ENCODE data around the gene ARRB1. TPM values are rescaled to one million over a fixed set of nuclear protein-coding genes. Genes with fewer than 3 reads are reported as not detected.

Gene ARRB1
- total and polyA plus RNA-seq, 2 of the 13 experiments (the other 11 are each of a cell fraction or from before 2014, with no cell fraction given): 22.5 to 35.7 TPM

DNA sequence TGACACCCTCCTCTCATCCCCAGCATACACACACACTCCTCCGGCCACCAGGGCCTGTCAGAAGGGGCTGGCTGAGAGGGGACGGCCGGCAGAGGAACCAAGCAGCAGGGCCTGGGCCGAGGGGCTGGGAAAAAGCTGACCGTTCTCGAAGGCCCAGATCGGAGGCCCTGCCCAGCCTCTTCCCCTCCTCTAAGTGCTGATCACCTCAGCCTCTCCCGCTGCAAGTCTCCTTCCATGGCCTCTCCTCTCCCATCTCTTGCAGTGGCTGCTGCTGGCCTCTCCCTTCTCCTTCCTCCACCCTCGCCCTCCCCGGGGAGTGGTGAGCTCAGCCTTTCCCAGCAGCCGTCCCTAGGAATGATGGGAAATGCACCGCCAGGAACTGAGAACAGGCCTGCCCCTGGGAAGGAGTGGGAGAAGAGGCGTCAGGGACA is 39.6 kb downstream of the ARRB1 start:
- DNase-seq (ENCODE audit: low spot score) (no peak), FAIRE-seq (no peak), ATAC-seq (no peak)
- Histone ChIP-seq H3K4me2 (ENCODE audit: low read depth, low read length) (no peak overlapping the region), H3K27me3 (ENCODE audit: control insufficient read depth in 1 of 2, insufficient read depth in 2 of 2, low read length in 2 of 2) (no peaks in the 10 kb centered on the region), H2AFZ (ENCODE audit: low read length) (no peak overlapping the region), H4K20me1 (ENCODE audit: insufficient read depth, low read length) (peaks cover 34% of the 10 kb centered on the region; the same call in 1 of the 2 replicates), H3K79me2 (ENCODE audit: insufficient read depth, low read length) (peaks cover 11% of the 10 kb centered on the region), H3K4me1 (ENCODE audit: insufficient read depth, low read length) (peaks cover 43% of the 10 kb centered on the region), H3K27ac (ENCODE audit: extremely low read length, insufficient read depth, low read length) (no peak overlapping the region), H3K36me3 (replicated peaks in 1 of 2; ENCODE audit: control insufficient read depth in 1 of 2, insufficient read depth in 2 of 2, low read length in 2 of 2) (peaks cover 2 to 22% of the 10 kb centered on the region in 2 experiments; a peak in 2 of 5 replicates), H3K9ac (ENCODE audit: insufficient read depth, low read depth, low read length) (no peak overlapping the region), H3K4me3 (replicated peaks in 1 of 3; ENCODE audit: insufficient read depth in 1 of 3, low read depth in 2 of 3, low read length in 3 of 3) (no peak overlapping the region), H3K9me3 (ENCODE audit: low read length) (no peaks in the 10 kb centered on the region)
- intact Hi-C loops (cut with micrococcal nuclease; ENCODE audit: unreplicated experiment) (no loop called here), in situ Hi-C loops (cut with HindIII; ENCODE audit: extremely low pct_ligation_motif_present, low pct_unique_long_range_greater_than_20kb) (no loop called here)
- ChIA-PET POLR2A (no interaction called here), CTCF (ENCODE audit: low intra/inter-chr PET ratio, low total read pairs) (no interaction called here)
- BruUV-seq (replicated peaks): no TSS peak
- 94% methylated on average over 13 of the region's 13 CpGs for WGBS (ENCODE audit: low lambda C conversion rate)
- no peak for TF ChIP-seq MXI1 (IDR thresholded peaks at IDR 0.05; ENCODE audit: borderline replicate concordance, low read depth, low read length)
- TF ChIP-seq BRD4 (CRISPR knock-in tag; IDR thresholded peaks at IDR 0.05): no peak
- TF ChIP-seq ZNF556 (CRISPR knock-in tag; IDR thresholded peaks at IDR 0.05; ENCODE audit: borderline replicate concordance): no peak
- no peak for TF ChIP-seq ZKSCAN5 (CRISPR knock-in tag; IDR thresholded peaks at IDR 0.05)
- no peak for TF ChIP-seq NCOA2 (CRISPR knock-in tag; IDR thresholded peaks at IDR 0.05)
- TF ChIP-seq KDM1A (CRISPR knock-in tag; IDR thresholded peaks at IDR 0.05): no peak
- TF ChIP-seq ZNF776 (CRISPR knock-in tag; IDR thresholded peaks at IDR 0.05): no peak
- TF ChIP-seq SRSF4 (IDR thresholded peaks at IDR 0.05; ENCODE audit: low read depth, low read length, poor library complexity, severe bottlenecking): no peak
- TF ChIP-seq ZNF383 (CRISPR knock-in tag; IDR thresholded peaks at IDR 0.05; ENCODE audit: borderline replicate concordance): no peak
- TF ChIP-seq, protein P1, sequence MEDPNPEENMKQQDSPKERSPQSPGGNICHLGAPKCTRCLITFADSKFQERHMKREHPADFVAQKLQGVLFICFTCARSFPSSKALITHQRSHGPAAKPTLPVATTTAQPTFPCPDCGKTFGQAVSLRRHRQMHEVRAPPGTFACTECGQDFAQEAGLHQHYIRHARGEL (CRISPR knock-in tag; IDR thresholded peaks at IDR 0.05): no peak

DNA sequence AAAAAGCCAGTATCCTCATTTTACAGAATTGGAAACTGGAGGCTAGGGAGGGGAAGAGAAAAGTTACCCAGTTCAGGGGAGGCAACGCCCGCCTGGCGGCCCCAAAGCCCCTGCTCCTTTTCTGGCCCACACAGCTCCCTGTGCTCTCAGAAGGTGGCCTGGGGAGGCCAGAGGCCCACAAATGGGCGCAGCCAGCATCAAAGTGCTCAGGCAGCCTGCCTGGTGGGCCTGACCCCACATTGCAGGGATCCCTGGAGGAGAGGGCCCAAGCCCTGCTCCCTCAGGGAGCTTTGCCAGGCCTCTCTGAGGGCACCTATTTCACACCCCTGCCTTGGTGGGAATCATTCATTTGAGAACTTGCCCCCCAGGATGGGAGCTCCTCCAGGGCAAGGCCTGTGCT is 42.5 kb downstream of the ARRB1 start:
- POLR2A ChIA-PET: no interaction called here
- BruUV-seq (replicated peaks): no TSS peak
- Histone ChIP-seq H3K79me2 (ENCODE audit: insufficient read depth, low read length) (peaks cover 16% of the 10 kb centered on the region), H3K9me3 (ENCODE audit: low read length) (no peaks in the 10 kb centered on the region), H3K4me3 (replicated peaks in 1 of 3; ENCODE audit: insufficient read depth in 1 of 3, low read depth in 2 of 3, low read length in 3 of 3) (no peak overlapping the region), H3K36me3 (replicated peaks in 1 of 2; ENCODE audit: control insufficient read depth in 1 of 2, insufficient read depth in 2 of 2, low read length in 2 of 2) (peaks cover 2 to 34% of the 10 kb centered on the region in 2 experiments; a peak in 3 of 5 replicates), H3K4me1 (ENCODE audit: insufficient read depth, low read length) (peaks cover 36% of the 10 kb centered on the region), H4K20me1 (ENCODE audit: insufficient read depth, low read length) (peaks cover 32% of the 10 kb centered on the region; the same call in 1 of the 2 replicates), H3K27me3 (ENCODE audit: control insufficient read depth in 1 of 2, insufficient read depth in 2 of 2, low read length in 2 of 2) (no peaks in the 10 kb centered on the region), H3K27ac (ENCODE audit: extremely low read length, insufficient read depth, low read length) (no peak overlapping the region), H3K4me2 (ENCODE audit: low read depth, low read length) (no peak overlapping the region), H2AFZ (ENCODE audit: low read length) (no peak overlapping the region), H3K9ac (ENCODE audit: insufficient read depth, low read depth, low read length) (no peak overlapping the region)
- 98% methylated on average over 3 of the region's 4 CpGs for WGBS (ENCODE audit: low lambda C conversion rate)
- in situ Hi-C loops (cut with HindIII; ENCODE audit: extremely low pct_ligation_motif_present, low pct_unique_long_range_greater_than_20kb): no loop called here
- CTCF ChIA-PET (ENCODE audit: low intra/inter-chr PET ratio, low total read pairs): no interaction called here
- DNase-seq (ENCODE audit: low spot score) (no peak), FAIRE-seq (no peak), ATAC-seq (no peak)
- intact Hi-C loops (cut with micrococcal nuclease; ENCODE audit: unreplicated experiment): no loop called here
- TF ChIP-seq SMAD9 (CRISPR knock-in tag; IDR thresholded peaks at IDR 0.05) (no peak), ZFP1 (CRISPR knock-in tag; IDR thresholded peaks at IDR 0.05) (no peak), CAMTA2 (CRISPR knock-in tag; IDR thresholded peaks at IDR 0.05; ENCODE audit: borderline replicate concordance) (no peak), ZNF670 (CRISPR knock-in tag; IDR thresholded peaks at IDR 0.05; ENCODE audit: borderline replicate concordance) (no peak), ZSCAN21 (CRISPR knock-in tag; IDR thresholded peaks at IDR 0.05; ENCODE audit: borderline replicate concordance) (no peak), ZNF678 (CRISPR knock-in tag; IDR thresholded peaks at IDR 0.05) (no peak), CBX2 (IDR thresholded peaks at IDR 0.05; ENCODE audit: low read depth, low read length) (no peak), CBX2 (CRISPR knock-in tag; IDR thresholded peaks at IDR 0.05; ENCODE audit: low read depth) (no peak)
- TF ChIP-seq, protein P2, sequence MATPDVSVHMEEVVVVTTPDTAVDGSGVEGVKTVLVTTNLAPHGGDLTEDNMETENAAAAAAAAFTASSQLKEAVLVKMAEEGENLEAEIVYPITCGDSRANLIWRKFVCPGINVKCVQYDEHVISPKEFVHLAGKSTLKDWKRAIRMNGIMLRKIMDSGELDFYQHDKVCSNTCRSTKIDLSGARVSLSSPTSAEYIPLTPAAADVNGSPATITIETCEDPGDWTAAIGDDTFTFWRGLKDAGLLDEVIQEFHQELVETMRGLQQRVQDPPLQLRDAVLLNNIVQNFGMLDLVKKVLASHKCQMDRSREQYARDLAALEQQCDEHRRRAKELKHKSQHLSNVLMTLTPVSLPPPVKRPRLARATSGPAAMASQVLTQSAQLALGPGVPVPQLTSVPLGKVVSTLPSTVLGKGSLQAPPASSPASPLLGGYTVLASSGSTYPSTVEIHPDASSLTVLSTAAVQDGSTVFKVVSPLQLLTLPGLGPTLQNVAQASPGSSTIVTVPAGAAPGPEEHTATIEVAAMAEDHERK (CRISPR knock-in tag; IDR thresholded peaks at IDR 0.05; ENCODE audit: low read depth): no peak
- TF ChIP-seq, protein P3, sequence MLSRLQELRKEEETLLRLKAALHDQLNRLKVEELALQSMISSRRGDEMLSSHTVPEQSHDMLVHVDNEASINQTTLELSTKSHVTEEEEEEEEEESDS (CRISPR knock-in tag; IDR thresholded peaks at IDR 0.05; ENCODE audit: borderline replicate concordance): no peak
